Suppressor macrophage (primary cell): ENCODE measurements around the gene GUCA1A.
"Not testable (repeated sequence)": the region's sequence is repeated elsewhere in the genome, so short reads cannot be mapped to it uniquely, and the experiment has no call there.

Experiments
- DNase-seq, 4 experiments: peaks; one replicate each; pipeline ENCODE4 v3.0.0-alpha.2; 2020 to 2022

GUCA1A gene

GRCh38 chr6:42177514-42178364, 4.6 kb downstream of the GUCA1A start:
- peak in 3 of 4 experiments; percentile 10 to 16 (median 11) for DNase-seq

- DNase-seq = no peak
Measured at GRCh38 chr6:42179261-42179944, 6.2 kb downstream of the GUCA1A start.

DNA sequence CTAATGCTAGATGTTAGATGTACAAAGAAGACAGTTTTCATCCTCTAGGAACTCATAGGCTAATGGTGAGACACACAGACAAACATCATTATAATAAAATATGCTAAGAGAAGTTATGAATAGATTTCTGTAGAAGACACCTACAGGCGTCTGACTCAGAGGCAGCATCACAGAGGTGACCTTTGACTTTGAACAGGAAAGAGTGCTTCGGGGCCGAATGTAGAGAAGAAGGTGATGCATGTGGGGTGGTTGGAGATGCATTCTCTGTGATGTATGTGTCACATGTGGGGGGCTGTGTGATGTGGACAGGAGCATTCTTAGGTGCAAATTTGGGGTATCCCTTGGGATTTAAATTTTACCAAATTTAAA, 6.8 kb downstream of the GUCA1A start:
- DNase-seq = peak in 1 of 4 experiments; percentile 6

- DNase-seq = no peak
Measured at GRCh38 chr6:42182101-42182500, 8.9 kb downstream of the GUCA1A start.

DNA sequence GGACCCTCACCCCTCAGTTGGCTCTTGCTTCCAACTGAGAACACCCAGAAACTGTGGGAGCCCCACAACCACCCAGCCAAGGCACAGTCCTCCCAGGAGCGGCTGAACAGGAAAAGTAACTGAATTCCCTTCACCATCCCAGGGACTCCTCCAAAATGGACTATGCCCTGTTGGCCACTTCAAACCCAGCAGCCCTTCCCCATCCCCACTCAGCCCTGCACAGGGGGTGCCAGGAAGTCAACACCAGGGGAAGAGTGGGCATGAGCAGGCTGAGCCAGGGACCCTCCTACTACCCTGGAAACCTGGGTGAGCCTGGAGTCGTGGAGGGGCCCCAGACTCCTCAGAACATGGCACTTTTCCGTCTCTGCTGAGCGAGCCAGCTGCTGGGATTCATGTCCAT, 11.3 kb downstream of the GUCA1A start:
- DNase-seq = no peak

DNA sequence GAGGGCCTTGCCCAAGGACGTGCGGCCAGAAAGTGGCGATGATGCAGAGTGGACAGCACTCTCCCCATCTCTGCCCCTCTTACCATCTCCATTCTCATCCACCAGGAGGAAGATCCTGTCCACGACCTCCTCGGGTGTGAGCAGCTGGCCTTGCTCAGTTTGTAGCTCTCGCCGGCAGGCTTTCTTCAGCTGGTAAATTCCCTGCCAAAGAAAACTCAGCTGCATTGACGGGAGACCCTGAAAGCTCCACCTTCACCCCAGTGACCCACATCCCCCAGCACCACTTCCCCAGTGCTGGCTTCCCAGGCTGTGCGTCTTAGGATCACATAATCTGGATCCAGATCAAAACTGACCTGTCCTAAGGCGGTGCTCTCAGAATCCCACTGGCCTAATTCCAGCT, 12.4 kb downstream of the GUCA1A start:
- no peak for DNase-seq

GRCh38 chr6:42188406-42188805, 15.2 kb downstream of the GUCA1A start:
- DNase-seq = no peak

GRCh38 chr6:42190554-42191183, 17.5 kb downstream of the GUCA1A start:
- no peak for DNase-seq

- not testable (repeated sequence) for DNase-seq
Measured at GRCh38 chr6:42192385-42192784, 19.2 kb downstream of the GUCA1A start.

DNA sequence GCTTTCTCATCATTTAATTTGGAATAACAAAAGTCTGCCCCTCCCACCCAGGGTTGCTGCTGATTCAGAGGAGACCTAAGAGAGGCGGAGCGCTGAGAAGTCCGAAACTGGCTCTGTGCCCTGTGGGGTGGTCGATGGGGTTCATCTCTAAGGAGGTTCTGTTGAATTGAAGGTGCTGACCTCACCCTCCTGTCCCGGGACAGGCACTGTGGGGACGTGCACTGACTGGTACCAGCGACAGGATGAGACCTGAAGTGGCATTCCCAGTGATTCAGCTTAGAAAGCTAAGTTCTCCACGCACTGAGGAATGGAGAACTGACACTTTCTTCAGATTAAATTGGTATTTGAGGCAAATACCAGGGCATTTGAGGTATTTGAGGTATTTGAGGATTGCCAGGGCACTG, 20.3 kb downstream of the GUCA1A start:
- no peak for DNase-seq

GRCh38 chr6:42194056-42194455, 20.9 kb downstream of the GUCA1A start:
- DNase-seq = no peak

DNA sequence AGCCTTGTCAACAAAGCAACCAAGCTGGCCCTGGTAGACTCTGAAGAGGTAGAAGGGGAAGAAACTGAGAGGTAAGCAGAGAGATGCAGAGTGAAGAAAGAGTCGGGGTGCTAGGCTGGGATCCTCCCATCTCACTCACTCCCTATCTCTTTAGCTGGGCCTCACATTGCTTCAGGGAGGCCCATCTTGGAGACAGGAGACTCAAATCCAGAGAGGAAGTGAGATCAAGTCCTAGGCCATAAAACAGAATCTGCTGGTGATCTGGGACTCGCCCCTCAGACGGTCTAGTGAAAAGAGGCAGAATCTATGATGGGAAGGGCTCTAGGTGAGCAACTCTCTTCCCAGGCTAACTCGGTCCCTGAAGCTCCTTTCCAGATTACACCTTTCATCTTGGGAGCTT, 22.3 kb downstream of the GUCA1A start:
- DNase-seq = no peak

GRCh38 chr6:42197555-42198362, 24.6 kb downstream of the GUCA1A start:
- DNase-seq = peak; percentile 33 to 73 (median 66)

GRCh38 chr6:42199106-42199981, 26.2 kb downstream of the GUCA1A start:
- DNase-seq = no peak

DNA sequence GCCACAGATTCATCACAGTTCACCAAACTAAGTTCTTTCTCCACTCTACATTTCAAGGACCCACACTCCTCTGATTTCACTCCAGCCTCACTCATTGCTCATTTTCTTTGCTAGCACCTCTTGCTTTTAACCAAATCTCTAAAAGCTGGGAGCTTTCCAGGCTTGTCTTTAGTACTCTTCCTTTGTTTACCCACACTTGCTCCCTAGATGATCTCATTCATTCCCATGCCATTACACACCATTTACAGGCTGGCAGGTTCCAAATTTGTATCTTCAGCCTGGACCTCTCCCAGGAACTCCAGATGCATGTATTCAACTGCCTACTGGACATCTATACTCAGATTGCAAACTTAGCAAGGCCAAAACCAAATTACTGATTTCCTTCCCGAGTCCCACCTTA, 26.9 kb downstream of the GUCA1A start:
- no peak for DNase-seq

DNA sequence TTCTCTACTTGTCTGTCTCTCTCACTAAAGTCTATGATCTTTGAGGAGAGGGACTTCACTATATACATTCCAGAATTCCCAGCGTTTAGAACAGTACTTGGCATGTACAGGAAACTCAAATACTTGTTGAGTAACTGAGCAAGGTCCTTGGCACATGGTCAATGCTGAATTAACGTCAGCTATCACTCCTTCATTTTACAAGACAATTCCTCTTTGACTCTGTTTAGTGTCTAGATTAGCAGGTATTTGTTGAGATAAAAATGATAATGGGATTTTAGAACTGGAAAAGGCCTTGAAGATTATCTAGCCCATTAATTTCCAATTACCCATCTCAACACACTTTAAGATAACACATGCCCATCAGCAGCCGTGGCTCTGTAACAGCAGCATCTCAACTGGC, 28.2 kb downstream of the GUCA1A start:
- no peak for DNase-seq

GRCh38 chr6:42202131-42202915, 29.2 kb downstream of the GUCA1A start:
- not testable (repeated sequence) for DNase-seq

- DNase-seq = no peak
Measured at GRCh38 chr6:42203183-42203582, 30.0 kb downstream of the GUCA1A start.

- no peak for DNase-seq
Measured at GRCh38 chr6:42204768-42205282, 31.7 kb downstream of the GUCA1A start.

DNA sequence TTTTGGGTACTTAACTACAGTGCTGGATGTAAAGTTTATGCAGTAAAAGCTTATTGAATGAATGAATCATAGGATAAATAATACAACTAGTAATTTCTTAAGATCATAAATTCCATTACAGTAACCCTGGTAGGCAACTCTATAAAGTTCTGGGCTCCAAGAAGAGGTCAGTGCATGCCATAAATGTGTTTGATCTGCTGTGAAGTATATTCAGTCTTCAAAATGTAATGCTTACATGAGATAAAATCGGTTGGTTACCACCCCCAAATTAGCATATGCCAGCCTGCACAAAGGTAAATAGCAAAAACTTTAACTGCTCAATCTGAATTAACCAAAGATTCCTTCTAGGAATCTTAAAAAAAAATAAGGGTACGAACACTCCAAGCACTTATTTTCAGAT, 34.4 kb downstream of the GUCA1A start:
- DNase-seq = not testable (repeated sequence)

DNA sequence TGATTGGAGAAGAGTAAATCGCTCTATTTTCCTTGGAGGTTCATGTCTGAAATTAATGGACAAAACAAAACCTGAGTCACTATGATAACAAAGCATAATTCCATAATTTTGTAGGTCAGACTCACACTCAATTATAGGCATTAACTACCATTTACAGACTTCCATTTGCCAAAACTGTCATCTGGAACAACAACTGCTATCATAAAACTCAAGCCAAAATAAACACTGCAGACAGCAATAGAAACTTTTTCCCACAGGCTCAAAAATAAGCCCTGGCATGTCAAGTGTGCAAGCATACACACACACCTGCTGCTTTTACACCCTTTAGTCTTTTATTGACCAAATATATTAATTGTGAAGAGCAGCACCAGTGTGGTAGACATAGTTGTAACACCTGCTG, 37.4 kb downstream of the GUCA1A start:
- DNase-seq = no peak
